CD4-positive, alpha-beta T cell treated with Interleukin-2 at 100 ng/mL for 4 hours (primary cell): ENCODE measurements around the gene TPSG1.
"Not testable (repeated sequence)": the region's sequence is repeated elsewhere in the genome, so short reads cannot be mapped to it uniquely, and the experiment has no call there.

Experiments used
- DNase-seq: peaks from one replicate; pipeline ENCODE4 v3.0.0-alpha.2; 2020; ENCODE audit warnings: low spot score

TPSG1 gene

GRCh38 chr16:1194665-1195392 lies 30.2 kb downstream of the TPSG1 start:
- no peak for DNase-seq

- DNase-seq: no peak
Measured at GRCh38 chr16:1193825-1194581, 31.1 kb downstream of the TPSG1 start.

GRCh38 chr16:1193143-1193824 lies 31.8 kb downstream of the TPSG1 start:
- no peak for DNase-seq

- no peak for DNase-seq
Measured at GRCh38 chr16:1192384-1193073, 32.5 kb downstream of the TPSG1 start.

- not testable (repeated sequence) for DNase-seq
Measured at GRCh38 chr16:1190789-1191188, 34.3 kb downstream of the TPSG1 start.

- DNase-seq: no peak
Measured at GRCh38 chr16:1189455-1189854, 35.6 kb downstream of the TPSG1 start.

- peak; percentile 17 for DNase-seq
Measured at GRCh38 chr16:1188432-1189189, 36.5 kb downstream of the TPSG1 start.

- not testable (repeated sequence) for DNase-seq
Measured at GRCh38 chr16:1185460-1186207, 39.4 kb downstream of the TPSG1 start.

- no peak for DNase-seq
Measured at GRCh38 chr16:1184980-1185379, 40.1 kb downstream of the TPSG1 start.

- DNase-seq: no peak
Measured at GRCh38 chr16:1184156-1184868, 40.8 kb downstream of the TPSG1 start.

- no peak for DNase-seq
Measured at GRCh38 chr16:1182950-1183907, 41.8 kb downstream of the TPSG1 start.

GRCh38 chr16:1182316-1182671 lies 42.8 kb downstream of the TPSG1 start:
- DNase-seq: no peak

GRCh38 chr16:1181404-1182315 lies 43.4 kb downstream of the TPSG1 start:
- no peak for DNase-seq

- no peak for DNase-seq
Measured at GRCh38 chr16:1180549-1181403, 44.3 kb downstream of the TPSG1 start.

GRCh38 chr16:1178295-1178910 lies 46.7 kb downstream of the TPSG1 start:
- DNase-seq: no peak

- DNase-seq: no peak
Measured at GRCh38 chr16:1177750-1178149, 47.3 kb downstream of the TPSG1 start.

- DNase-seq: no peak
Measured at GRCh38 chr16:1177053-1177452, 48.0 kb downstream of the TPSG1 start.
